ENCODE measurements around the gene MARCHF2.
A peak's percentile ranks its signal among the peaks of the same experiment; 100 is the strongest.

MARCHF2 gene

DNA sequence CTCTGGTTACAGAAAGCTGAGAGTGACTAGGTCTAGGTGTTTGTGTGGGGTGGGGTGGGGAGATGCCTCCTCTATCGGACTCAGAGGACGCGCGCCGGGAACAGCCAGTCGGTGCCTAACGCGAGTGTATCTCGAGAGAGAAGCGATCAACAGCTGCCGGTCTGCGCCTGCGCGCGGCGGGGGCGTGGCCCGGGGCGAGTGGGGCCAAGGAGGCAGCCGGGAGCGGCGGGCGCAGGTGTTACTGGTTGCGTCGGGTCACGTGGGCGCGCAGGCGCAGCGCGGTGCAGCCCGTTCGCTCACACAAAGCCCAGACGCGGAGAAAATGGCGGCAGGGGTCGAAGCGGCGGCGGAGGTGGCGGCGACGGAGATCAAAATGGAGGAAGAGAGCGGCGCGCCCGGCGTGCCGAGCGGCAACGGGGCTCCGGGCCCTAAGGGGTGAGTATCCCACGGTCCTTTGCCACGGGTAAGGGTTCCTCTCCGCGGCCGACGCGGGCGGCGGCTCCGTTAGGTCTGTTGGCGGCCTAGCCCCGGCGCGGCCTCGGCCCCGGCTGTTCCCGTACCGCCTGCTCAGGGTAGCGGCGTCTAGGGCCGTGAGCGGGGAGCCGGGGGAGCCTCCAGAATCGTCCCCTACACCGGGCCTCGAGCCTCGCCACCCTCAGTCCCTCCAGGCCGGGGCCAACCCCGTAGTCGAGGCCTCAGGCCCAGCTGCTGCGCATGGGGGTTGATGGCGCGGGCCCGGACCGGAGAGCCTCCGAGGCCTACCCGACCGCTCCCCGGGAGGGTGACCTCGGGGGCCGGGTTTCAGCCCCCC lies 31.8 kb downstream of the MARCHF2 start, which contains the start of gene HNRNPM (continued):
- TF ChIP-seq, protein P1, sequence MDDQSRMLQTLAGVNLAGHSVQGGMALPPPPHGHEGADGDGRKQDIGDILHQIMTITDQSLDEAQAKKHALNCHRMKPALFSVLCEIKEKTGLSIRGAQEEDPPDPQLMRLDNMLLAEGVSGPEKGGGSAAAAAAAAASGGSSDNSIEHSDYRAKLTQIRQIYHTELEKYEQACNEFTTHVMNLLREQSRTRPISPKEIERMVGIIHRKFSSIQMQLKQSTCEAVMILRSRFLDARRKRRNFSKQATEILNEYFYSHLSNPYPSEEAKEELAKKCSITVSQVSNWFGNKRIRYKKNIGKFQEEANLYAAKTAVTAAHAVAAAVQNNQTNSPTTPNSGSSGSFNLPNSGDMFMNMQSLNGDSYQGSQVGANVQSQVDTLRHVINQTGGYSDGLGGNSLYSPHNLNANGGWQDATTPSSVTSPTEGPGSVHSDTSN (CRISPR knock-in tag; IDR thresholded peaks at IDR 0.05): peak; percentile 51; the same call in 1 of the 2 replicates
- no peak for TF ChIP-seq ZNF529 (tag by site-specific recombination; IDR thresholded peaks at IDR 0.05; ENCODE audit: insufficient replicate concordance)
- TF ChIP-seq ZNF777 (tag by site-specific recombination; IDR thresholded peaks at IDR 0.05; ENCODE audit: borderline replicate concordance): no peak
- TF ChIP-seq, protein P2, sequence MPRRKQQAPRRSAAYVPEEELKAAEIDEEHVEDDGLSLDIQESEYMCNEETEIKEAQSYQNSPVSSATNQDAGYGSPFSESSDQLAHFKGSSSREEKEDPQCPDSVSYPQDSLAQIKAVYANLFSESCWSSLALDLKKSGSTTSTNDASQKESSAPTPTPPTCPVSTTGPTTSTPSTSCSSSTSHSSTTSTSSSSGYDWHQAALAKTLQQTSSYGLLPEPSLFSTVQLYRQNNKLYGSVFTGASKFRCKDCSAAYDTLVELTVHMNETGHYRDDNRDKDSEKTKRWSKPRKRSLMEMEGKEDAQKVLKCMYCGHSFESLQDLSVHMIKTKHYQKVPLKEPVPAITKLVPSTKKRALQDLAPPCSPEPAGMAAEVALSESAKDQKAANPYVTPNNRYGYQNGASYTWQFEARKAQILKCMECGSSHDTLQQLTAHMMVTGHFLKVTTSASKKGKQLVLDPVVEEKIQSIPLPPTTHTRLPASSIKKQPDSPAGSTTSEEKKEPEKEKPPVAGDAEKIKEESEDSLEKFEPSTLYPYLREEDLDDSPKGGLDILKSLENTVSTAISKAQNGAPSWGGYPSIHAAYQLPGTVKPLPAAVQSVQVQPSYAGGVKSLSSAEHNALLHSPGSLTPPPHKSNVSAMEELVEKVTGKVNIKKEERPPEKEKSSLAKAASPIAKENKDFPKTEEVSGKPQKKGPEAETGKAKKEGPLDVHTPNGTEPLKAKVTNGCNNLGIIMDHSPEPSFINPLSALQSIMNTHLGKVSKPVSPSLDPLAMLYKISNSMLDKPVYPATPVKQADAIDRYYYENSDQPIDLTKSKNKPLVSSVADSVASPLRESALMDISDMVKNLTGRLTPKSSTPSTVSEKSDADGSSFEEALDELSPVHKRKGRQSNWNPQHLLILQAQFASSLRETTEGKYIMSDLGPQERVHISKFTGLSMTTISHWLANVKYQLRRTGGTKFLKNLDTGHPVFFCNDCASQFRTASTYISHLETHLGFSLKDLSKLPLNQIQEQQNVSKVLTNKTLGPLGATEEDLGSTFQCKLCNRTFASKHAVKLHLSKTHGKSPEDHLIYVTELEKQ (tag by site-specific recombination; IDR thresholded peaks at IDR 0.05; ENCODE audit: borderline replicate concordance): no peak
- TF ChIP-seq ZFP37 (tag by site-specific recombination; IDR thresholded peaks at IDR 0.05): peak; percentile 67; the same call in 1 of the 2 replicates
- TF ChIP-seq REPIN1 (tag by site-specific recombination; IDR thresholded peaks at IDR 0.05; ENCODE audit: low read depth): no peak
- TF ChIP-seq FEZF1 (tag by site-specific recombination; IDR thresholded peaks at IDR 0.05): no peak
- no peak for TF ChIP-seq BCL11A (tag by site-specific recombination; IDR thresholded peaks at IDR 0.05; ENCODE audit: low read depth)
- TF ChIP-seq, protein P3, sequence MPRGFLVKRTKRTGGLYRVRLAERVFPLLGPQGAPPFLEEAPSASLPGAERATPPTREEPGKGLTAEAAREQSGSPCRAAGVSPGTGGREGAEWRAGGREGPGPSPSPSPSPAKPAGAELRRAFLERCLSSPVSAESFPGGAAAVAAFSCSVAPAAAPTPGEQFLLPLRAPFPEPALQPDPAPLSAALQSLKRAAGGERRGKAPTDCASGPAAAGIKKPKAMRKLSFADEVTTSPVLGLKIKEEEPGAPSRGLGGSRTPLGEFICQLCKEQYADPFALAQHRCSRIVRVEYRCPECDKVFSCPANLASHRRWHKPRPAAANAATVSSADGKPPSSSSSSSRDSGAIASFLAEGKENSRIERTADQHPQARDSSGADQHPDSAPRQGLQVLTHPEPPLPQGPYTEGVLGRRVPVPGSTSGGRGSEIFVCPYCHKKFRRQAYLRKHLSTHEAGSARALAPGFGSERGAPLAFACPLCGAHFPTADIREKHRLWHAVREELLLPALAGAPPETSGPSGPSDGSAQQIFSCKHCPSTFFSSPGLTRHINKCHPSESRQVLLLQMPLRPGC (tag by site-specific recombination; IDR thresholded peaks at IDR 0.05): no peak
- no peak for TF ChIP-seq ZNF174 (tag by site-specific recombination; IDR thresholded peaks at IDR 0.05)
- TF ChIP-seq IKZF3 (tag by site-specific recombination; IDR thresholded peaks at IDR 0.05): no peak
- TF ChIP-seq KLF16 (tag by site-specific recombination; IDR thresholded peaks at IDR 0.05): peak; percentile 53; the same call in 1 of the 2 replicates
- no peak for TF ChIP-seq ZFP41 (tag by site-specific recombination; IDR thresholded peaks at IDR 0.05; ENCODE audit: borderline replicate concordance)
- no peak for TF ChIP-seq ZNF654 (tag by site-specific recombination; IDR thresholded peaks at IDR 0.05; ENCODE audit: low read depth)
- TF ChIP-seq ZNF830 (tag by site-specific recombination; IDR thresholded peaks at IDR 0.05; ENCODE audit: low read depth): no peak
- peak; percentile 93 for TF ChIP-seq ZNF610 (tag by site-specific recombination; IDR thresholded peaks at IDR 0.05; ENCODE audit: borderline replicate concordance)
- TF ChIP-seq, protein P4, sequence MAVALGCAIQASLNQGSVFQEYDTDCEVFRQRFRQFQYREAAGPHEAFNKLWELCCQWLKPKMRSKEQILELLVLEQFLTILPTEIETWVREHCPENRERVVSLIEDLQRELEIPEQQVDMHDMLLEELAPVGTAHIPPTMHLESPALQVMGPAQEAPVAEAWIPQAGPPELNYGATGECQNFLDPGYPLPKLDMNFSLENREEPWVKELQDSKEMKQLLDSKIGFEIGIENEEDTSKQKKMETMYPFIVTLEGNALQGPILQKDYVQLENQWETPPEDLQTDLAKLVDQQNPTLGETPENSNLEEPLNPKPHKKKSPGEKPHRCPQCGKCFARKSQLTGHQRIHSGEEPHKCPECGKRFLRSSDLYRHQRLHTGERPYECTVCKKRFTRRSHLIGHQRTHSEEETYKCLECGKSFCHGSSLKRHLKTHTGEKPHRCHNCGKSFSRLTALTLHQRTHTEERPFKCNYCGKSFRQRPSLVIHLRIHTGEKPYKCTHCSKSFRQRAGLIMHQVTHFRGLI (tag by site-specific recombination; IDR thresholded peaks at IDR 0.05): peak; percentile 22; the same call in 1 of the 2 replicates
- TF ChIP-seq, protein P5, sequence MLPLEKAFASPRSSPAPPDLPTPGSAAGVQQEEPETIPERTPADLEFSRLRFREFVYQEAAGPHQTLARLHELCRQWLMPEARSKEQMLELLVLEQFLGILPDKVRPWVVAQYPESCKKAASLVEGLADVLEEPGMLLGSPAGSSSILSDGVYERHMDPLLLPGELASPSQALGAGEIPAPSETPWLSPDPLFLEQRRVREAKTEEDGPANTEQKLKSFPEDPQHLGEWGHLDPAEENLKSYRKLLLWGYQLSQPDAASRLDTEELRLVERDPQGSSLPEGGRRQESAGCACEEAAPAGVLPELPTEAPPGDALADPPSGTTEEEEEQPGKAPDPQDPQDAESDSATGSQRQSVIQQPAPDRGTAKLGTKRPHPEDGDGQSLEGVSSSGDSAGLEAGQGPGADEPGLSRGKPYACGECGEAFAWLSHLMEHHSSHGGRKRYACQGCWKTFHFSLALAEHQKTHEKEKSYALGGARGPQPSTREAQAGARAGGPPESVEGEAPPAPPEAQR (tag by site-specific recombination; IDR thresholded peaks at IDR 0.05): no peak
- TF ChIP-seq RBAK (tag by site-specific recombination; IDR thresholded peaks at IDR 0.05): no peak
- TF ChIP-seq ZNF239 (tag by site-specific recombination; IDR thresholded peaks at IDR 0.05): no peak
- no peak for TF ChIP-seq ZNF677 (tag by site-specific recombination; IDR thresholded peaks at IDR 0.05)
- TF ChIP-seq GLIS1 (tag by site-specific recombination; IDR thresholded peaks at IDR 0.05): no peak
- no peak for TF ChIP-seq ZNF555 (tag by site-specific recombination; conservative IDR thresholded peaks at IDR 0.05)
- TF ChIP-seq, protein P6, sequence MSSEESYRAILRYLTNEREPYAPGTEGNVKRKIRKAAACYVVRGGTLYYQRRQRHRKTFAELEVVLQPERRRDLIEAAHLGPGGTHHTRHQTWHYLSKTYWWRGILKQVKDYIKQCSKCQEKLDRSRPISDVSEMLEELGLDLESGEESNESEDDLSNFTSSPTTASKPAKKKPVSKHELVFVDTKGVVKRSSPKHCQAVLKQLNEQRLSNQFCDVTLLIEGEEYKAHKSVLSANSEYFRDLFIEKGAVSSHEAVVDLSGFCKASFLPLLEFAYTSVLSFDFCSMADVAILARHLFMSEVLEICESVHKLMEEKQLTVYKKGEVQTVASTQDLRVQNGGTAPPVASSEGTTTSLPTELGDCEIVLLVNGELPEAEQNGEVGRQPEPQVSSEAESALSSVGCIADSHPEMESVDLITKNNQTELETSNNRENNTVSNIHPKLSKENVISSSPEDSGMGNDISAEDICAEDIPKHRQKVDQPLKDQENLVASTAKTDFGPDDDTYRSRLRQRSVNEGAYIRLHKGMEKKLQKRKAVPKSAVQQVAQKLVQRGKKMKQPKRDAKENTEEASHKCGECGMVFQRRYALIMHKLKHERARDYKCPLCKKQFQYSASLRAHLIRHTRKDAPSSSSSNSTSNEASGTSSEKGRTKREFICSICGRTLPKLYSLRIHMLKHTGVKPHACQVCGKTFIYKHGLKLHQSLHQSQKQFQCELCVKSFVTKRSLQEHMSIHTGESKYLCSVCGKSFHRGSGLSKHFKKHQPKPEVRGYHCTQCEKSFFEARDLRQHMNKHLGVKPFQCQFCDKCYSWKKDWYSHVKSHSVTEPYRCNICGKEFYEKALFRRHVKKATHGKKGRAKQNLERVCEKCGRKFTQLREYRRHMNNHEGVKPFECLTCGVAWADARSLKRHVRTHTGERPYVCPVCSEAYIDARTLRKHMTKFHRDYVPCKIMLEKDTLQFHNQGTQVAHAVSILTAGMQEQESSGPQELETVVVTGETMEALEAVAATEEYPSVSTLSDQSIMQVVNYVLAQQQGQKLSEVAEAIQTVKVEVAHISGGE (tag by site-specific recombination; conservative IDR thresholded peaks at IDR 0.05; ENCODE audit: low read depth): peak; percentile 23; the same call in 1 of the 2 replicates
- 0 out of 2 replicates have a peak, but pooled peaks have one; percentile 38 for TF ChIP-seq GLIS2 (tag by site-specific recombination; IDR thresholded peaks at IDR 0.05)
- TF ChIP-seq SP3 (tag by site-specific recombination; IDR thresholded peaks at IDR 0.05): peak; percentile 52
